Measurements from ENCODE around the gene NAA60. TPM values are rescaled to one million over a fixed set of nuclear protein-coding genes. Genes with fewer than 3 reads are reported as not detected.

NAA60 gene
- total and polyA plus RNA-seq, 2 of the 13 experiments (the other 11 are each of a cell fraction or from before 2014, with no cell fraction given), result 14.7 to 32.0 TPM

GRCh38 chr16:3457434-3458252 lies 14.2 kb downstream of the NAA60 start (continued):
- TF ChIP-seq GABPA (IDR thresholded peaks at IDR 0.05; ENCODE audit: low read depth, low read length) (peak; percentile 80), GABPA (CRISPR knock-in tag; IDR thresholded peaks at IDR 0.05; ENCODE audit: low read depth) (peak; percentile 37; the same call in 1 of the 2 replicates), ZNF792 (CRISPR knock-in tag; IDR thresholded peaks at IDR 0.05) (no peak), SMYD3 (CRISPR knock-in tag; IDR thresholded peaks at IDR 0.05) (peak; percentile 74; the same call in 1 of the 2 replicates), TERF1 (CRISPR knock-in tag; IDR thresholded peaks at IDR 0.05) (no peak), ZNF501 (CRISPR knock-in tag; IDR thresholded peaks at IDR 0.05) (peak; percentile 72), ZNF580 (CRISPR knock-in tag; IDR thresholded peaks at IDR 0.05; ENCODE audit: borderline replicate concordance, low read depth) (peak; percentile 96; the same call in 1 of the 2 replicates), SIX1 (CRISPR knock-in tag; IDR thresholded peaks at IDR 0.05; ENCODE audit: borderline replicate concordance) (no peak), BATF2 (CRISPR knock-in tag; IDR thresholded peaks at IDR 0.05) (no peak), PCBP2 (optimal IDR thresholded peaks at IDR 0.05; ENCODE audit: low read depth, low read length, poor library complexity, severe bottlenecking) (no peak), ZNF687 (CRISPR knock-in tag; IDR thresholded peaks at IDR 0.05) (peak; percentile 97), ZNF205 (CRISPR knock-in tag; IDR thresholded peaks at IDR 0.05) (peak; percentile 76; the same call in 1 of the 2 replicates), SKIL (CRISPR knock-in tag; IDR thresholded peaks at IDR 0.05; ENCODE audit: borderline replicate concordance) (no peak), ZBTB4 (CRISPR knock-in tag; IDR thresholded peaks at IDR 0.05; ENCODE audit: borderline replicate concordance) (no peak), ONECUT2 (CRISPR knock-in tag; IDR thresholded peaks at IDR 0.05) (0 out of 2 replicates have a peak, but pooled peaks have one; percentile 33), ZNF292 (CRISPR knock-in tag; IDR thresholded peaks at IDR 0.05; ENCODE audit: borderline replicate concordance, low read depth) (no peak)
